Left hindlimb (tissue), 1 donor: Measurements from ENCODE around the gene SHISA9.

Experiments used
- DNase-seq: peaks from one replicate; pipeline ENCODE4 v3.0.0-alpha.2; 2018

The SHISA9 gene

GRCh38 chr16:13083681-13084080 lies 182.3 kb downstream of the SHISA9 start:
- DNase-seq, result no peak

GRCh38 chr16:13084331-13084730 lies 182.9 kb downstream of the SHISA9 start:
- no peak for DNase-seq

DNA sequence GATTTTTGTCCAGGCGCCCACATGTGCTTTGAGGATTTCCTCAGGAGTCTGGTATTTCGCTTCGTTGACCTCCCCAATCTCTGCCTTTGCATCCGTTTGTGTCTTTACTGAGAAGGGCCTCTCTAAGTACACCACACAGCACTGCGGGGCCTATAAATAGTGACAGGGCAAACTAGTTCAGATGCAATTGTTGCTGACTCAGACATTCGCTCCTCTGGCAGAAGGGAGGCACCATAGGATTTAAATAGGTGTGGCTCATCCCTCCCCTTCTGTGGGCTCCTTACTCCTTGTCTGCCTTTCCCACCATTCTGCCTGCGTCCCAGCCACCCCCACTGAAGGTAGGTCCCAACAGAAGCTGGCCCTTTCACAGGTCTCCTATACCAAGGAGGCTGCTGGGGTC lies 192.3 kb downstream of the SHISA9 start:
- DNase-seq, result no peak

GRCh38 chr16:13095061-13095460 lies 193.7 kb downstream of the SHISA9 start:
- no peak for DNase-seq

DNA sequence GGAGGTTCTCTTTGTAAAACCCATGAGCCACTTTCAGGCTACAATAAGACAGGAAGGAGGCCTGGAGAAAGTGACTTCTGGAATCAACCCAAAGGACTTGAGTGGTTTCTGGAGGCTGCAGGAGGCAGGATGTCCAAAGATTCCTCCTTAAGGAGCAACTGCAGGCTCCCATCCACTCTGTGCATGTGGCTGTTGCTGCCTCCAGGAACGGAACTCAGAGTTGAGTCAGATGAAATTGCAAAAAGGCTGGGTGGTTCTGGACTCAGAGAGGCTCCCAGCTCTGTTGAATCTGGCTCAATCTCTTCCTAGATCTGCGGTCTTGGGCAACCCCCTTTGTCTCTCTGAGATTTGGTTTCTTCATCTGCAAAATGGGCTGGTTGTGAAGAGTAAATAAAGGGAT lies 197.1 kb downstream of the SHISA9 start:
- no peak for DNase-seq

DNA sequence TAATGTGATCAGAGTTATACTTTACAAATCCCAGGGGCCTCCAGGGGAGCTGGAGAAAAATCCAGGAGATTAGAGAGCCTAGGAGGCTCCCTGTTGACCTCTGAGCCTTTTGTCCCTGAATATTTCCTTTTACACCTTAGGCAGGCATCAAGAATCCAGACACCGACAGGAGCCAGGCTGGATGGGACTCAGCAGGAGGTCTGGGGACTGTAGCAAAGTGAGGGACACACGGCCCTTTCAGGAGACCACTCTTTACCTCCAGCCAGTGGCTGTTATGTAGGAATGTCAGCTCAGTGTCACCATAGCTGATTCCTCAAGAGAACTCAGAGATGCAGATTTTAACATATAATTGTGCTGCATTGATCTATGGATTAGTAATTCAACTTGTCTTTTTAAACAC lies 198.4 kb downstream of the SHISA9 start:
- no peak for DNase-seq

- no peak for DNase-seq
These were observed 199.6 kb downstream of the SHISA9 start for GRCh38 chr16:13100970-13101369.

DNA sequence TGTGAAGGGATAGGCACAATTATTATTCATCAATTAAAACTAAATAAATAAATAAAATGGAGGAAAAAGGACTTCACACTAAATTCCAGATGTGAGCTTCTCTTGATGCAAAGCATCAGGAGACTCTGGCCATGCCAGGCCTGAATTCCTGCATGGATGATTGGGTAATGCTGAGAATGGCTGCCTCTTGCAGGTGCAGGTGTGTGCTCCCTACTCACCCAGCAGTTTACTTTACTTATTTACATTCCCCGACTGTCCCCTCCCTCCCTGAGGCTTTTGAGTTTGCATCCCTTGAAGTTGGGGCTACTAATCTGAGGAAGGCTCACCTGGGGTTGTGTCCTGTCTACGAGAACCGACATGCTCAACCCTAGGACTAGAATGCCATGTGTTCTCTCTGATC lies 200.4 kb downstream of the SHISA9 start:
- DNase-seq, result no peak

GRCh38 chr16:13102401-13102800 lies 201.0 kb downstream of the SHISA9 start:
- DNase-seq, result no peak

- DNase-seq, result no peak
These were observed 202.6 kb downstream of the SHISA9 start for GRCh38 chr16:13103831-13104530.

DNA sequence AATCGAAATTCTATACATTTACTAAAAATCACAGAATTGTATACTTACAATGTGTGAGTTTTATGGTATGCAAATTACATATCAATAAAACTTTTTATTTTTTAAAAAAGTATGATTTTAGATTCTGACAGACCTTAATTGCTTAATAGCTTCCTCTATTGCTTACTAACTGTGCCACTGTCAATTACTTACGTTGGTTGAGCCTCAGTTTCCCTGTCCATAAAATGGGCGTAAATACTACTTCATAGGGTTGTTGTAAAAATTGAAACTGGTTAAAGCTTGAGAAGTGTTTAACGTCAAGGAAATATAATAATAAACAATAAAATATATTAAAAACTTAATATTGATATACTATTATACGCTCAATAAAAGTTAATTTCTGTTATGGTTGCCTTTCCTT lies 203.4 kb downstream of the SHISA9 start:
- DNase-seq, result no peak

DNA sequence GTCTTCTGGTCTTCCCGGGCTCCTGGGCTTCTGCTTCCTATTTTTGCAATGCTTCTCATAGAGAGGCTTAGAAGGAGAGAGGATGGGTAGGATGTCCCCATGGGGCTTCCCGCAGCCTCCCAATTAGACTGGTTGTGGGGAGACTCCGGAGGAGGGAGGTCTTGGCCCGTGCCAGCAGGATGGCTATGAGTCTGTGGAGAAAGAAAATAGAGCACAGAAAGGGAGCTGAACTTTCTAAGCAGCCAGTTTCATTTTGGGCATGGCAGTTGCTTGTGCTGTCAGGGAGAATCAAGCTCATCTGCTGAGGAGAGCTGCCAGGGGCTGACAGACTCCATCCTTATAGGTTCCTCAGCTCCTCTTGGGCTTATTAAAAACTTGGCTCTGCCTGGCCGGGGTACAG lies 204.0 kb downstream of the SHISA9 start:
- DNase-seq, result no peak

DNA sequence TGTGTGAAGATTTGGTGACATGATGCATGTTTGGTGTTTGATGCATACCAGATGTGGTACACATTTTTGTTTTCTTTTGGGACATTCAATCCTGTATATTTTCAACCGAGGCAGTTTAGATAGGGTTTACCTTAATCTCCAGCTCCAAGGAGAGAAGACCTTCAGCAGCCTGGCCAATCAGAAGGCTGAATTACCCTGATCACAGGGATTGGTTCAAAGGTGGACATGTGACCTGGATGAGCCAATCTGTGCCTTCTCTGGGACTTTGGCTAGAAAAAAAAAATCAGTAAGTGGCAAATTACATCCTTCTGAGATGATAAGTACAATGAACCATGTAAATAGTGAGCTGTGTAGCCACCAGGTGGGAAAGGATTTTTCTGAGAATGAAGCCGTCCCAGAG lies 205.1 kb downstream of the SHISA9 start:
- DNase-seq, result no peak

DNA sequence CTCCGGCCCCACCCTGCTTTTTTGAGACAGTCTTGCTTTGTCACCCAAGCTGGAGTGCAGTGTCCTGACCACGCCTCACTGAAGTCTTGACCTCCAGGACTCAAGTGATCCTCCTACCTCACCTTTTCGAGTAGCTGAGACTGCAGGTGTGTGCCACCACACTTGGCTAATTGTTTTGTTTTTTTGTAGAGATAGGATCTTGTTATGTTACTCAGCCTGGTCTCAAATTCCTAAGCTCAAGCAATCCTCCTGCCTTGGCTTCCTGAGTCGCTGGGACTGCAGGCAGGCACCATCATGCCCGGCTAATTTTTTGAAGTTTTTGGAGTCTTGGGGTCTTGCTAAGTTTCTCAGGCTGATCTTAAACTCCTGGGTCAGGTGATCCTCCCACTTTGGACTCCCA lies 206.7 kb downstream of the SHISA9 start:
- DNase-seq, result no peak

- no peak for DNase-seq
These were observed 207.8 kb downstream of the SHISA9 start for GRCh38 chr16:13109171-13109570.

DNA sequence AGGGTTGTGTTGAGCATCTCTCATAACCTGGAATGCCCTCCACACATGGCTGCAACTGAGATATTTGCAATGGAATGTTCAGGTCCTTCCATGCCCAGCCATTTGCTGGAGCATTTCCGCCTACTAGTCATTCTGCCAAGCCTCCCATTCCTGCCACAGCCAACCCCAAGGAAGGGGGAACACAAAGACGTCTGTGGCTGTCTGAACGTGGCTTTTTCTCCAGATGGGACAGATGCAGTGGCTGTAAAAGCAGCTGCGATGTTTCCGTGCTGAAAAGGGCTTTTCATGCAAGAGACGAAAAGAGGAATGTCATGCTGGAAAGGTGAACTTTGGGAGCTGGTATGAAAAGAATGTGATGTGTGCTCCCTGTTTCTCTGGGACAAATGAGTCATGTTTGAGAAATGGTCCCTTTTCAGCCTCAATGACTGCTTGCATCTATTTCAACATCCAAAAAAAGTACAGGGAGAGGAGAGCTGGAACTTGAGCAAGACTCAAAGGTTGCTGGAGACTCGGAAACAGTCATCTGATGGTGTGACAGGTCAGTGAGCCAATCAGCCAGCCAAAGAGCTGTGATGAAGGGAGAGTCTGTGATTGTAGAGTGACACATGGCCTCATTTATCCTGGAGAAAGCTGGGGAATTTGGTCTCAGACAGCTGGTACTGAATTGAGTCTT lies 208.9 kb downstream of the SHISA9 start:
- DNase-seq, result peak; percentile 39

GRCh38 chr16:13111747-13112146 lies 210.3 kb downstream of the SHISA9 start:
- DNase-seq, result no peak

- DNase-seq, result no peak
These were observed 212.3 kb downstream of the SHISA9 start for GRCh38 chr16:13113741-13114140.

GRCh38 chr16:13118091-13118490 lies 216.7 kb downstream of the SHISA9 start:
- no peak for DNase-seq

DNA sequence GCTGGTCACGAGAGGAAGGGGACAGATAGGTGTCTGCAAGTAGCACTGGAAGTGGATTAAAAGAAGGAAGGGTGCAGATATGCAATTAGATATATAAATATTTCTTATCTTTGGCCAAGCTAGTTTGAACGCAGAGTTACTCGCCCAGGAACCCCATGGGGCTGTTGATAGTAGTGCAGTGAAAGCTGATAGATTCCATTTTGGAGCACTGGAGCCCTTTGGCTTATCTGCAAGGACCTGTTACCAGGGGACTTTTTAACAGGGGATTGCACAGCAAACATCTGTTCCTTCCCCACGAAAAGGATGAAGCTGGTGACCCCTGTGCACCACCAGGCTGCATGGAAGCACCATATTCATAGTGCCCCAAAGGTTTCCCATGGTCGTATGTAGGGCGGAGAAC lies 218.7 kb downstream of the SHISA9 start:
- DNase-seq, result no peak

DNA sequence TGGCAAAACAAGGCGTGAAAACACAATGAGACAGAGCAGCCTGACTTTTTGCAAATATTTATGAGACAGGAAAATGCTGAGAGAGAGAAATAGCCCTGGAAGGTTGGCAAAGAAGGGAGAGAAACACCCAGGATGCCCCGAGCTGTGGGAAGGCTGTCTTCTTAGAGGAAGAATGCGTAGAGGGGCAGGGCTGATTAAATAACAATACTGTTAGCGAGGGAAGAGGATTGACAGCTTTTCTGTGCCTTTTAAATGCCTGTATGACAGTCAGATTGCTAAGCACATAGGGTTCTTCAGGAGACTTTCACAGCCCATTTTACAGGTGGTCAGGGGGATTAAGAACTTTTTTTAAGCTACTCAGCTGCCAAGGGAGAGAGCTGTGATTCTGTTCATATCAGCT lies 219.2 kb downstream of the SHISA9 start:
- DNase-seq, result no peak

- DNase-seq, result no peak
These were observed 222.6 kb downstream of the SHISA9 start for GRCh38 chr16:13123991-13124390.

- DNase-seq, result no peak
These were observed 225.7 kb downstream of the SHISA9 start for GRCh38 chr16:13127144-13127543.

- no peak for DNase-seq
These were observed 229.2 kb downstream of the SHISA9 start for GRCh38 chr16:13130586-13130985.

DNA sequence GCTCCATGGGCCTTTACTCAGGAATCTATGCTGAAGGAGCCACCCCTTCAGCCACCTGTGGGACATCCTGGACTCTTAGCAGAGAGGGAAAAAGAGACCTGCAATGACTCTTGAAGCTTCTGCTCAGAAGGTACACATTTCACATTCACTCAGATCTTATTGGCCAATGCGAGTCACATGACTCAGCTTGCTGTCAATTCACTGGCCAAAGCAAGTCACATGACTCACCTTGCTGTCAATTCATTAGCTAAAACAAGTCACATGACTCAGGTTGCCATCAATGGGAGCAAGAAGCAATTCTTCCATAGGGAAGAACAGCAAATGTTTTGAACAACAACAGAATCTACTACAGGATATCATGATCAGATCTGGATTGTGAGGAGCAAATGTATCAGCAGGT lies 233.4 kb downstream of the SHISA9 start:
- no peak for DNase-seq
